ENCODE results near the gene PEF1.

The PEF1 gene

GRCh38 chr1:31681415-31681814 lies 36.7 kb upstream of the PEF1 start:
- H3K4me3 ChIP-seq (ENCODE audit: low read length), result no peak overlapping the region
- H3K4me1 ChIP-seq (ENCODE audit: control insufficient read depth, insufficient read depth, low read length), result peaks cover 4% of the 10 kb centered on the region
- peaks cover 98% of the 10 kb centered on the region for H3K36me3 ChIP-seq (ENCODE audit: control insufficient read depth, insufficient read depth, low read length, severe bottlenecking)
- no peak overlapping the region for H3K9ac ChIP-seq (ENCODE audit: low read length)
- H3K27me3 ChIP-seq (replicated peaks; ENCODE audit: control insufficient read depth, insufficient read depth, low read length), result no peaks in the 10 kb centered on the region
- H3K9me3 ChIP-seq (ENCODE audit: control insufficient read depth, low read length), result no peaks in the 10 kb centered on the region
- no peak for DNase-seq (ENCODE audit: low read depth)

GRCh38 chr1:31679676-31680230 lies 35.1 kb upstream of the PEF1 start:
- no peaks in the 10 kb centered on the region for H3K27me3 ChIP-seq (replicated peaks; ENCODE audit: control insufficient read depth, insufficient read depth, low read length)

GRCh38 chr1:31679091-31679490 lies 34.4 kb upstream of the PEF1 start:
- no peaks in the 10 kb centered on the region for H3K9me3 ChIP-seq (ENCODE audit: control insufficient read depth, low read length)
- peaks cover 6% of the 10 kb centered on the region for H3K4me1 ChIP-seq (ENCODE audit: control insufficient read depth, insufficient read depth, low read length)
- H3K27me3 ChIP-seq (replicated peaks; ENCODE audit: control insufficient read depth, insufficient read depth, low read length), result no peaks in the 10 kb centered on the region
- no peak overlapping the region for H3K9ac ChIP-seq (ENCODE audit: low read length)
- no peak for DNase-seq (ENCODE audit: low read depth)
- no peak overlapping the region for H3K4me3 ChIP-seq (ENCODE audit: low read length)
- peaks cover 96% of the 10 kb centered on the region for H3K36me3 ChIP-seq (ENCODE audit: control insufficient read depth, insufficient read depth, low read length, severe bottlenecking)

More at GRCh38 chr1:31679676-31680230, 35.1 kb upstream of the PEF1 start:
- no peaks in the 10 kb centered on the region for H3K9me3 ChIP-seq (ENCODE audit: control insufficient read depth, low read length)
- H3K4me1 ChIP-seq (ENCODE audit: control insufficient read depth, insufficient read depth, low read length), result peaks cover 6% of the 10 kb centered on the region
- peaks cover 96% of the 10 kb centered on the region for H3K36me3 ChIP-seq (ENCODE audit: control insufficient read depth, insufficient read depth, low read length, severe bottlenecking)
- H3K9ac ChIP-seq (ENCODE audit: low read length), result no peak overlapping the region
- DNase-seq (ENCODE audit: low read depth), result no peak
- H3K4me3 ChIP-seq (ENCODE audit: low read length), result no peak overlapping the region

- peaks cover 6% of the 10 kb centered on the region for H3K4me1 ChIP-seq (ENCODE audit: control insufficient read depth, insufficient read depth, low read length)
- H3K36me3 ChIP-seq (ENCODE audit: control insufficient read depth, insufficient read depth, low read length, severe bottlenecking), result peaks cover 96% of the 10 kb centered on the region
- no peaks in the 10 kb centered on the region for H3K9me3 ChIP-seq (ENCODE audit: control insufficient read depth, low read length)
- DNase-seq (ENCODE audit: low read depth), result no peak
- H3K27me3 ChIP-seq (replicated peaks; ENCODE audit: control insufficient read depth, insufficient read depth, low read length), result no peaks in the 10 kb centered on the region
- H3K4me3 ChIP-seq (ENCODE audit: low read length), result no peak overlapping the region
- H3K9ac ChIP-seq (ENCODE audit: low read length), result no peak overlapping the region
Observed at GRCh38 chr1:31678681-31679080, 34.0 kb upstream of the PEF1 start.

GRCh38 chr1:31677949-31678348 lies 33.3 kb upstream of the PEF1 start:
- no peak for DNase-seq (ENCODE audit: low read depth)
- no peaks in the 10 kb centered on the region for H3K9me3 ChIP-seq (ENCODE audit: control insufficient read depth, low read length)
- H3K4me1 ChIP-seq (ENCODE audit: control insufficient read depth, insufficient read depth, low read length), result peaks cover 12% of the 10 kb centered on the region
- no peak overlapping the region for H3K9ac ChIP-seq (ENCODE audit: low read length)
- no peak overlapping the region for H3K4me3 ChIP-seq (ENCODE audit: low read length)
- H3K36me3 ChIP-seq (ENCODE audit: control insufficient read depth, insufficient read depth, low read length, severe bottlenecking), result peaks cover 92% of the 10 kb centered on the region
- H3K27me3 ChIP-seq (replicated peaks; ENCODE audit: control insufficient read depth, insufficient read depth, low read length), result no peaks in the 10 kb centered on the region

- H3K9ac ChIP-seq (ENCODE audit: low read length), result no peak overlapping the region
- no peaks in the 10 kb centered on the region for H3K9me3 ChIP-seq (ENCODE audit: control insufficient read depth, low read length)
- no peaks in the 10 kb centered on the region for H3K27me3 ChIP-seq (replicated peaks; ENCODE audit: control insufficient read depth, insufficient read depth, low read length)
- peaks cover 15% of the 10 kb centered on the region for H3K4me1 ChIP-seq (ENCODE audit: control insufficient read depth, insufficient read depth, low read length)
- DNase-seq (ENCODE audit: low read depth), result no peak
- H3K36me3 ChIP-seq (ENCODE audit: control insufficient read depth, insufficient read depth, low read length, severe bottlenecking), result peaks cover 89% of the 10 kb centered on the region
- H3K4me3 ChIP-seq (ENCODE audit: low read length), result no peak overlapping the region
Observed at GRCh38 chr1:31677401-31677800, 32.7 kb upstream of the PEF1 start.

- no peaks in the 10 kb centered on the region for H3K27me3 ChIP-seq (replicated peaks; ENCODE audit: control insufficient read depth, insufficient read depth, low read length)
- H3K4me1 ChIP-seq (ENCODE audit: control insufficient read depth, insufficient read depth, low read length), result peaks cover 19% of the 10 kb centered on the region
- no peak overlapping the region for H3K4me3 ChIP-seq (ENCODE audit: low read length)
- no peak for DNase-seq (ENCODE audit: low read depth)
- peaks cover 89% of the 10 kb centered on the region for H3K36me3 ChIP-seq (ENCODE audit: control insufficient read depth, insufficient read depth, low read length, severe bottlenecking)
- no peak overlapping the region for H3K9ac ChIP-seq (ENCODE audit: low read length)
- H3K9me3 ChIP-seq (ENCODE audit: control insufficient read depth, low read length), result no peaks in the 10 kb centered on the region
Observed at GRCh38 chr1:31675756-31676155, 31.1 kb upstream of the PEF1 start.

GRCh38 chr1:31675161-31675560 lies 30.5 kb upstream of the PEF1 start:
- H3K4me1 ChIP-seq (ENCODE audit: control insufficient read depth, insufficient read depth, low read length), result peaks cover 25% of the 10 kb centered on the region
- H3K9ac ChIP-seq (ENCODE audit: low read length), result no peak overlapping the region
- H3K4me3 ChIP-seq (ENCODE audit: low read length), result no peak overlapping the region
- no peak for DNase-seq (ENCODE audit: low read depth)
- no peaks in the 10 kb centered on the region for H3K27me3 ChIP-seq (replicated peaks; ENCODE audit: control insufficient read depth, insufficient read depth, low read length)
- H3K9me3 ChIP-seq (ENCODE audit: control insufficient read depth, low read length), result no peaks in the 10 kb centered on the region
- peaks cover 84% of the 10 kb centered on the region for H3K36me3 ChIP-seq (ENCODE audit: control insufficient read depth, insufficient read depth, low read length, severe bottlenecking)

- Histone ChIP-seq H3K36me3 (ENCODE audit: control insufficient read depth, insufficient read depth, low read length, severe bottlenecking) (peaks cover 81% of the 10 kb centered on the region), H3K4me3 (ENCODE audit: low read length) (no peak overlapping the region), H3K9me3 (ENCODE audit: control insufficient read depth, low read length) (no peaks in the 10 kb centered on the region), H3K27me3 (replicated peaks; ENCODE audit: control insufficient read depth, insufficient read depth, low read length) (no peaks in the 10 kb centered on the region), H3K4me1 (ENCODE audit: control insufficient read depth, insufficient read depth, low read length) (peaks cover 31% of the 10 kb centered on the region), H3K9ac (ENCODE audit: low read length) (no peak overlapping the region)
- DNase-seq (ENCODE audit: low read depth), result peak; percentile 43
Observed at GRCh38 chr1:31674626-31675025, 29.9 kb upstream of the PEF1 start.

GRCh38 chr1:31673433-31673832 lies 28.8 kb upstream of the PEF1 start:
- Histone ChIP-seq H3K36me3 (ENCODE audit: control insufficient read depth, insufficient read depth, low read length, severe bottlenecking) (peaks cover 78% of the 10 kb centered on the region), H3K9me3 (ENCODE audit: control insufficient read depth, low read length) (no peaks in the 10 kb centered on the region), H3K27me3 (replicated peaks; ENCODE audit: control insufficient read depth, insufficient read depth, low read length) (no peaks in the 10 kb centered on the region), H3K4me1 (ENCODE audit: control insufficient read depth, insufficient read depth, low read length) (peaks cover 36% of the 10 kb centered on the region), H3K9ac (ENCODE audit: low read length) (no peak overlapping the region), H3K4me3 (ENCODE audit: low read length) (no peak overlapping the region)
- DNase-seq (ENCODE audit: low read depth), result no peak

GRCh38 chr1:31672986-31673385 lies 28.3 kb upstream of the PEF1 start:
- DNase-seq (ENCODE audit: low read depth), result no peak
- Histone ChIP-seq H3K9me3 (ENCODE audit: control insufficient read depth, low read length) (no peaks in the 10 kb centered on the region), H3K4me1 (ENCODE audit: control insufficient read depth, insufficient read depth, low read length) (peaks cover 36% of the 10 kb centered on the region), H3K9ac (ENCODE audit: low read length) (no peak overlapping the region), H3K4me3 (ENCODE audit: low read length) (no peak overlapping the region), H3K36me3 (ENCODE audit: control insufficient read depth, insufficient read depth, low read length, severe bottlenecking) (peaks cover 75% of the 10 kb centered on the region), H3K27me3 (replicated peaks; ENCODE audit: control insufficient read depth, insufficient read depth, low read length) (no peaks in the 10 kb centered on the region)

- Histone ChIP-seq H3K4me3 (ENCODE audit: low read length) (no peak overlapping the region), H3K36me3 (ENCODE audit: control insufficient read depth, insufficient read depth, low read length, severe bottlenecking) (peaks cover 72% of the 10 kb centered on the region), H3K9me3 (ENCODE audit: control insufficient read depth, low read length) (no peaks in the 10 kb centered on the region), H3K9ac (ENCODE audit: low read length) (no peak overlapping the region), H3K27me3 (replicated peaks; ENCODE audit: control insufficient read depth, insufficient read depth, low read length) (no peaks in the 10 kb centered on the region), H3K4me1 (ENCODE audit: control insufficient read depth, insufficient read depth, low read length) (peaks cover 46% of the 10 kb centered on the region)
- DNase-seq (ENCODE audit: low read depth), result no peak
Observed at GRCh38 chr1:31671561-31672201, 27.0 kb upstream of the PEF1 start.
